ENCODE measurements around the gene MMP11. TPM values are rescaled to one million over a fixed set of nuclear protein-coding genes. Genes with fewer than 3 reads are reported as not detected.
A peak's percentile ranks its signal among the peaks of the same experiment; 100 is the strongest.

MMP11 gene
- total and polyA plus RNA-seq, 2 of the 13 experiments (the other 11 are each of a cell fraction or from before 2014, with no cell fraction given): 8.9 to 28.6 TPM

- TF ChIP-seq TBX2 (CRISPR knock-in tag; IDR thresholded peaks at IDR 0.05; ENCODE audit: borderline replicate concordance): no peak
- no peak for TF ChIP-seq ZKSCAN5 (CRISPR knock-in tag; IDR thresholded peaks at IDR 0.05)
- TF ChIP-seq POGK (CRISPR knock-in tag; conservative IDR thresholded peaks at IDR 0.05): no peak
- TF ChIP-seq SPEN (CRISPR knock-in tag; IDR thresholded peaks at IDR 0.05; ENCODE audit: low read depth): no peak
- no peak for TF ChIP-seq RBM39 (IDR thresholded peaks at IDR 0.05; ENCODE audit: low read depth, low read length, poor library complexity, severe bottlenecking)
These were observed 26.9 kb upstream of the MMP11 start (continued) for GRCh38 chr22:23745791-23746190.

GRCh38 chr22:23749841-23750301 is 22.8 kb upstream of the MMP11 start:
- ChIA-PET CTCF (ENCODE audit: low intra/inter-chr PET ratio, low total read pairs) (no interaction called here), POLR2A (interaction anchor here (1.1 to 1.9 kb wide), 6 partner anchors 14 to 100 kb away, joined by 3 to 7 read pairs (median 4); partner anchors contain the start of gene CHCHD10)
- 87% methylated on average over 12 of the region's 12 CpGs for whole genome bisulfite sequencing (ENCODE audit: low lambda C conversion rate)
- no peaks in the 10 kb centered on the region for H3K9me3 ChIP-seq (ENCODE audit: low read length)
- peaks cover 0 to 1% of the 10 kb centered on the region in 2 experiments; a peak in 1 of 5 replicates for H3K36me3 ChIP-seq (replicated peaks in 1 of 2; ENCODE audit: control insufficient read depth in 1 of 2, insufficient read depth in 2 of 2, low read length in 2 of 2)
- DNase-seq (ENCODE audit: low spot score) (no peak), ATAC-seq (no peak), FAIRE-seq (peak; percentile 34)
- TF ChIP-seq ATF5 (CRISPR knock-in tag; IDR thresholded peaks at IDR 0.05; ENCODE audit: low read depth) (no peak), MAFG (CRISPR knock-in tag; IDR thresholded peaks at IDR 0.05) (0 out of 2 replicates have a peak, but pooled peaks have one; percentile 14)
- H4K20me1 ChIP-seq (ENCODE audit: insufficient read depth, low read length): no peaks in the 10 kb centered on the region
- H3K79me2 ChIP-seq (ENCODE audit: insufficient read depth, low read length): peaks cover 7% of the 10 kb centered on the region
- H3K27ac ChIP-seq (ENCODE audit: extremely low read length, insufficient read depth, low read length): no peak overlapping the region
- peaks cover 23% of the 10 kb centered on the region for H3K4me1 ChIP-seq (ENCODE audit: insufficient read depth, low read length)
- H3K9ac ChIP-seq (ENCODE audit: insufficient read depth, low read depth, low read length): peak overlapping the region; percentile 69
- BruUV-seq (replicated peaks): TSS peak; percentile 75
- no peak overlapping the region for H2AFZ ChIP-seq (ENCODE audit: low read length)
- peak overlapping the region; percentile 92 for H3K4me2 ChIP-seq (ENCODE audit: low read depth, low read length)
- in situ Hi-C loops (cut with HindIII; ENCODE audit: extremely low pct_ligation_motif_present, low pct_unique_long_range_greater_than_20kb) (no loop called here), intact Hi-C loops (cut with micrococcal nuclease; ENCODE audit: unreplicated experiment) (no loop called here)
- no peaks in the 10 kb centered on the region for H3K27me3 ChIP-seq (ENCODE audit: control insufficient read depth in 1 of 2, insufficient read depth in 2 of 2, low read length in 2 of 2)
- peak overlapping the region; percentile 78 to 92 (median 89) for H3K4me3 ChIP-seq (replicated peaks in 1 of 3; ENCODE audit: insufficient read depth in 1 of 3, low read depth in 2 of 3, low read length in 3 of 3)
